ENCODE measurements around the gene IL13RA1. TPM values are rescaled to one million over a fixed set of nuclear protein-coding genes. Genes with fewer than 3 reads are reported as not detected.

The IL13RA1 gene
- polyA plus RNA-seq, 3 donors: 48.8 to 74.6 (median 72.6) TPM

GRCh38 chrX:118724365-118724764, 3.0 kb upstream of the IL13RA1 start:
- no CpG with 5 or more reads among the region's 5 CpGs for WGBS (ENCODE audit: insufficient coverage)
- H4K20me1 ChIP-seq (ENCODE audit: insufficient read depth, low read length): peaks cover 4% of the 10 kb centered on the region
- H3K27ac ChIP-seq (ENCODE audit: low read depth in 1 of 2, low read length in 2 of 2): peak overlapping the region; percentile 68 to 71
- H3K4me2 ChIP-seq (replicated peaks; ENCODE audit: extremely low read depth, low read length, poor library complexity, severe bottlenecking): peak overlapping the region; percentile 34
- intact Hi-C loops (cut with micrococcal nuclease): no loop called here
- H3K4me3 ChIP-seq (replicated peaks in 1 of 3; ENCODE audit: low read depth in 2 of 3, low read length in 3 of 3): peak overlapping the region in 1 of 3 experiments; percentile 11
- H3K9ac ChIP-seq (ENCODE audit: insufficient read depth, low read length, poor library complexity, severe bottlenecking): no peak overlapping the region
- H2AFZ ChIP-seq (ENCODE audit: insufficient read depth, low read depth, low read length, poor library complexity, severe bottlenecking): no peak overlapping the region
- H3K36me3 ChIP-seq (replicated peaks in 1 of 2; ENCODE audit: control insufficient read depth in 1 of 2, insufficient read depth in 2 of 2, low read length in 2 of 2): no peaks in the 10 kb centered on the region
- H3K4me3 Mint-ChIP-seq: peak overlapping the region; percentile 16 to 56
- H3K4me1 Mint-ChIP-seq: peaks cover 76% of the 10 kb centered on the region
- H3K27me3 Mint-ChIP-seq (ENCODE audit: low read depth in 3 of 3): peaks cover 0 to 7% (median 0%) of the 10 kb centered on the region in 3 donors
- TF ChIP-seq CTCF (IDR thresholded peaks at IDR 0.05): no peak
- peaks cover 17% of the 10 kb centered on the region for H3K79me2 ChIP-seq (ENCODE audit: insufficient read depth, low read length)
- no peaks in the 10 kb centered on the region for H3K27me3 ChIP-seq (ENCODE audit: control insufficient read depth in 2 of 2, insufficient read depth in 2 of 2, low read length in 2 of 2)
- no peaks in the 10 kb centered on the region for H3K36me3 Mint-ChIP-seq
- H3K27ac Mint-ChIP-seq: peak overlapping the region; percentile 72 to 91 (median 86)
- peaks cover 0 to 10% (median 0%) of the 10 kb centered on the region in 7 donors for H3K9me3 Mint-ChIP-seq
- H3K9me3 ChIP-seq (replicated peaks in 1 of 2; ENCODE audit: control insufficient read depth in 1 of 2, insufficient read depth in 1 of 2, low read length in 2 of 2): no peaks in the 10 kb centered on the region
- DNase-seq: peak in 2 of 3 donors; percentile 52 to 54
- peaks cover 81 to 82% of the 10 kb centered on the region in 2 donors for H3K4me1 ChIP-seq (ENCODE audit: control insufficient read depth in 1 of 2, insufficient read depth in 2 of 2, low read length in 2 of 2)

DNA sequence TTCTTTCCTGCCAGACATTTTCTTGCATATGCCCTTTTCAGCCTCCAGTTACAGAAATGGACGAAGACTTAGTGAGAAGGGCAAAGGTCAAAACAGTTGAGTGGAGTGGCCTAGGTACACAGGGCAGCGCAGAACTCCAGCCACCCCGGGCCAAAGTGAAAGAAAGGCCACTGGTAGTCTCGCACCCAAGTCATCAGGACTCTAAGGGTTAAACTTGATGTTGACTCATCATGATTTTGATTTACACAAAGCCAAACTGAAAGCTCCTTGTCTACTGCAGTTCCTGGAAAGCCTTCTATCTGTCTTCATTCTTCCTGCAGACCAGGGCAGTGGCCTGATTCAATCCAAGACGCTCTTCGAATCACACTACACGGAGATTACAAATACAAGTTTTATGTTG, 2.6 kb upstream of the IL13RA1 start:
- Histone ChIP-seq H3K9ac (ENCODE audit: insufficient read depth, low read length, poor library complexity, severe bottlenecking) (no peak overlapping the region), H3K27ac (ENCODE audit: low read depth in 1 of 2, low read length in 2 of 2) (peak overlapping the region; percentile 68 to 71), H3K4me2 (replicated peaks; ENCODE audit: extremely low read depth, low read length, poor library complexity, severe bottlenecking) (peak overlapping the region; percentile 34), H3K9me3 (replicated peaks in 1 of 2; ENCODE audit: control insufficient read depth in 1 of 2, insufficient read depth in 1 of 2, low read length in 2 of 2) (no peaks in the 10 kb centered on the region), H3K36me3 (replicated peaks in 1 of 2; ENCODE audit: control insufficient read depth in 1 of 2, insufficient read depth in 2 of 2, low read length in 2 of 2) (no peaks in the 10 kb centered on the region), H3K27me3 (ENCODE audit: control insufficient read depth in 2 of 2, insufficient read depth in 2 of 2, low read length in 2 of 2) (no peaks in the 10 kb centered on the region), H2AFZ (ENCODE audit: insufficient read depth, low read depth, low read length, poor library complexity, severe bottlenecking) (no peak overlapping the region), H3K79me2 (ENCODE audit: insufficient read depth, low read length) (peaks cover 22% of the 10 kb centered on the region), H3K4me3 (replicated peaks in 1 of 3; ENCODE audit: low read depth in 2 of 3, low read length in 3 of 3) (peak overlapping the region in 1 of 3 experiments; percentile 11), H4K20me1 (ENCODE audit: insufficient read depth, low read length) (peaks cover 6% of the 10 kb centered on the region), H3K4me1 (ENCODE audit: control insufficient read depth in 1 of 2, insufficient read depth in 2 of 2, low read length in 2 of 2) (peaks cover 81 to 84% of the 10 kb centered on the region in 2 donors)
- Mint-ChIP-seq H3K36me3 (no peaks in the 10 kb centered on the region), H3K4me1 (peaks cover 76% of the 10 kb centered on the region), H3K27ac (peak overlapping the region; percentile 72 to 91 (median 86)), H3K9me3 (peaks cover 0 to 10% (median 0%) of the 10 kb centered on the region in 7 donors), H3K27me3 (ENCODE audit: low read depth in 3 of 3) (peaks cover 0 to 11% (median 0%) of the 10 kb centered on the region in 3 donors), H3K4me3 (peak overlapping the region in 1 of 2 donors; percentile 56)
- WGBS (ENCODE audit: insufficient coverage): no CpG with 5 or more reads among the region's 7 CpGs
- intact Hi-C loops (cut with micrococcal nuclease): no loop called here
- no peak for TF ChIP-seq CTCF (IDR thresholded peaks at IDR 0.05)
- DNase-seq: peak in 2 of 3 donors; percentile 44 to 46
